K562 (cell line): ENCODE data around the gene SPNS1. TPM values are rescaled to one million over a fixed set of nuclear protein-coding genes. Genes with fewer than 3 reads are reported as not detected.

Source experiments
- ARNT ChIP-seq, 2 experiments: fragments of 450-650 bp; IDR thresholded peaks; 2 replicates each; pipeline ENCODE4 v1.6.1; 2016; ENCODE audit warnings: mild to moderate bottlenecking in 1 of 2
- BHLHE40 ChIP-seq: IDR thresholded peaks from 2 replicates; pipeline ENCODE4 v1.6.1; 2011; ENCODE audit warnings: low read length, improper control_type of control experiment
- CBX5 ChIP-seq: IDR thresholded peaks from 2 replicates; pipeline ENCODE4 v1.6.1; 2014; ENCODE audit warnings: low read depth, borderline replicate concordance
- CHD4 ChIP-seq: fragments of 200-600 bp; sonication (generic); IDR thresholded peaks from 3 replicates; pipeline ENCODE4 v1.6.1; 2012; ENCODE audit warnings: low read depth, mild to moderate bottlenecking, mixed read lengths, low read length, inconsistent platforms; ENCODE audit not compliant: insufficient read depth, insufficient replicate concordance, poor library complexity, severe bottlenecking
- CTCF ChIP-seq, 3 experiments: IDR thresholded peaks in 2 of 3; conservative IDR thresholded peaks in 1 of 3; 2 replicates each; pipeline ENCODE4 v1.5.1; 2011 to 2012; ENCODE audit warnings: low read length in 3 of 3, mild to moderate bottlenecking in 3 of 3, control low read depth in 2 of 3, improper control_type of control experiment in 1 of 3, inconsistent platforms in 1 of 3, low read depth in 1 of 3, mixed read lengths in 1 of 3, moderate library complexity in 1 of 3; ENCODE audit not compliant: insufficient read depth in 2 of 3
- E2F5 ChIP-seq: sonication (generic); formaldehyde crosslinking; IDR thresholded peaks from 2 replicates; pipeline ENCODE4 v1.8.0; 2022; ENCODE audit warnings: mild to moderate bottlenecking, missing genetic modification reagents
- E2F8 ChIP-seq: fragments of 450-650 bp; IDR thresholded peaks from 2 replicates; pipeline ENCODE4 v1.7.1; 2018; ENCODE audit warnings: mild to moderate bottlenecking, low read depth; ENCODE audit not compliant: partially characterized antibody
- GABPB2 ChIP-seq: fragments of 250-450 bp; sonication (Bioruptor Pico); conservative IDR thresholded peaks from 2 replicates; pipeline ENCODE4 v1.5.1; 2021; ENCODE audit warnings: mild to moderate bottlenecking
- HDAC6 ChIP-seq: IDR thresholded peaks from 2 replicates; pipeline ENCODE4 v1.6.1; 2012; ENCODE audit warnings: low read depth, mild to moderate bottlenecking, control low read depth, inconsistent platforms, low read length, moderate library complexity
- ID3 ChIP-seq, 2 experiments: fragments of 250-450 bp in 1 of 2; fragments of 450-650 bp in 1 of 2; sonication (Bioruptor Pico) in 1 of 2; IDR thresholded peaks; 2 replicates each; pipeline versions ENCODE4 v1.6.1 to v1.8.0; 2016 to 2021; ENCODE audit warnings: mild to moderate bottlenecking in 2 of 2, moderate library complexity in 2 of 2, missing compliant biosample characterization in 1 of 2, missing genetic modification characterization in 1 of 2
- MAFK ChIP-seq: IDR thresholded peaks from 2 replicates; pipeline ENCODE4 v1.6.1; 2011; ENCODE audit warnings: low read length, improper control_type of control experiment
- NFE2 ChIP-seq: IDR thresholded peaks from 2 replicates; pipeline ENCODE4 v1.6.1; 2014; ENCODE audit warnings: antibody characterized with exemption, low read depth
- NFRKB ChIP-seq: fragments of 450-650 bp; IDR thresholded peaks from 2 replicates; pipeline ENCODE4 v1.6.1; 2016; ENCODE audit warnings: low read depth
- PML ChIP-seq: IDR thresholded peaks from 2 replicates; pipeline ENCODE4 v1.6.1; 2012; ENCODE audit warnings: low read length, inconsistent platforms
- PPARD ChIP-seq: fragments of 250-450 bp; sonication (Bioruptor Pico); IDR thresholded peaks from 2 replicates; pipeline ENCODE4 v1.8.0; 2022; ENCODE audit warnings: inconsistent platforms, mild to moderate bottlenecking, moderate library complexity
- RFX5 ChIP-seq: IDR thresholded peaks from 2 replicates; pipeline ENCODE4 v1.6.1; 2011; ENCODE audit warnings: low read depth, mild to moderate bottlenecking, improper control_type of control experiment, low read length
- SMAD1 ChIP-seq: fragments of 150-350 bp; IDR thresholded peaks from 2 replicates; pipeline ENCODE4 v1.6.1; 2014; ENCODE audit warnings: low read length, low read depth; ENCODE audit not compliant: partially characterized antibody
- STAG1 ChIP-seq: sonication (generic); formaldehyde crosslinking; IDR thresholded peaks from 2 replicates; pipeline ENCODE4 v1.5.0; 2020; ENCODE audit warnings: missing genetic modification reagents, borderline replicate concordance
- ZFP30 ChIP-seq: fragments of 250-450 bp; sonication (Bioruptor Pico); IDR thresholded peaks from 2 replicates; pipeline ENCODE4 v1.8.0; 2022; ENCODE audit warnings: moderate library complexity, mild to moderate bottlenecking, inconsistent platforms, borderline replicate concordance
- ZNF121 ChIP-seq: sonication (generic); formaldehyde crosslinking; conservative IDR thresholded peaks from 2 replicates; pipeline ENCODE4 v1.8.0; 2022; ENCODE audit warnings: missing genetic modification reagents
- ZNF224 ChIP-seq: sonication (generic); formaldehyde crosslinking; IDR thresholded peaks from 2 replicates; pipeline ENCODE4 v1.8.0; 2022; ENCODE audit warnings: mild to moderate bottlenecking, missing genetic modification reagents
- ZNF431 ChIP-seq: sonication (generic); formaldehyde crosslinking; IDR thresholded peaks from 2 replicates; pipeline ENCODE4 v1.8.0; 2022; ENCODE audit warnings: mild to moderate bottlenecking, missing genetic modification reagents
- ZNF717 ChIP-seq: fragments of 250-450 bp; sonication (Bioruptor Pico); IDR thresholded peaks from 2 replicates; pipeline ENCODE4 v1.5.0; 2021
- polyA plus RNA-seq, 8 experiments: library from polyadenylated mRNA; depleted of rRNA in 4 of 8; stranded (reverse) in 5 of 8; unstranded in 3 of 8; fragments of >200 nt; fragmentation: Nextera tagmentation in 2 of 8; fragmentation: Illumina TruSeq in 1 of 8; extraction: Ambion mirVana in 2 of 8; extraction: Trizol in 1 of 8; gene quantifications; 2 replicates each; pipeline versions ENCODE4 v1.2.1 to v1.2.3, GENCODE V29; 2011 to 2014; ENCODE audit warnings: inconsistent platforms in 1 of 8, missing spikeins in 1 of 8
- total RNA-seq, 7 experiments: library from RNA; depleted of rRNA in 6 of 7; stranded (reverse); fragments of >200 nt in 6 of 7; fragmentation: Illumina TruSeq in 2 of 7; extraction: Trizol in 2 of 7; gene quantifications; 2 replicates each; pipeline versions ENCODE4 v1.2.1 to v1.2.3, GENCODE V29; 2011 to 2021; ENCODE audit warnings: low replicate concordance in 1 of 7

The SPNS1 gene
- total and polyA plus RNA-seq, 9 of the 15 experiments (the other 6 are each of a cell fraction or from before 2014, with no cell fraction given), result 0.58 to 64.9 (median 13.7) TPM

GRCh38 chr16:28950648-28951409 is 23.7 kb upstream of the SPNS1 start, which contains the start of gene NFATC2IP (continued):
- TF ChIP-seq ZNF431 (CRISPR knock-in tag), result no peak
- TF ChIP-seq RFX5, result no peak
- peak; percentile 92; the same call in 1 of the 2 replicates for TF ChIP-seq NFRKB
- no peak for TF ChIP-seq ZNF121 (CRISPR knock-in tag)
- TF ChIP-seq ARNT (IDR thresholded peaks at IDR 0.05), result no peak
- peak; percentile 23; the same call in 1 of the 2 replicates for TF ChIP-seq PML
- TF ChIP-seq HDAC6, result no peak
- TF ChIP-seq CHD4, result no peak
- TF ChIP-seq NFE2, result no peak; the same call in 1 of the 2 replicates
- no peak for TF ChIP-seq ZNF224 (CRISPR knock-in tag)
- no peak for TF ChIP-seq CBX5
- no peak for TF ChIP-seq ID3 (CRISPR knock-in tag; IDR thresholded peaks at IDR 0.05)
- no peak for TF ChIP-seq ID3 (tag; IDR thresholded peaks at IDR 0.05)
- TF ChIP-seq GABPB2 (CRISPR knock-in tag), result no peak
- TF ChIP-seq E2F8, result peak; percentile 95
- TF ChIP-seq ZNF717 (CRISPR knock-in tag), result no peak
- peak; percentile 72 for TF ChIP-seq BHLHE40
- no peak for TF ChIP-seq CTCF (IDR thresholded peaks at IDR 0.05 in 2 of 3, conservative IDR thresholded peaks at IDR 0.05 in 1 of 3; ENCODE audit: insufficient read depth in 2 of 3, low read depth in 1 of 3, low read length in 3 of 3)
- TF ChIP-seq ZFP30 (CRISPR knock-in tag), result no peak
- no peak for TF ChIP-seq PPARD
- TF ChIP-seq STAG1 (CRISPR knock-in tag), result no peak
- no peak for TF ChIP-seq MAFK
- TF ChIP-seq E2F5 (CRISPR knock-in tag), result no peak
- no peak for TF ChIP-seq SMAD1
